Stimulated activated CD4-positive, alpha-beta T cell treated with anti-CD3 and anti-CD28 coated beads, Interleukin-15, amount 100 ng/mL, for 1 hour (primary cell): ENCODE data around the gene SUDS3.
"Not testable (repeated sequence)": the region's sequence is repeated elsewhere in the genome, so short reads cannot be mapped to it uniquely, and the experiment has no call there.

ENCODE experiments used
- DNase-seq, 2 donors: peaks; one replicate each; pipeline ENCODE4 v3.0.0-alpha.2; 2020; ENCODE audit warnings: low read depth in 1 of 2, low spot score in 1 of 2

The SUDS3 gene

GRCh38 chr12:118376089-118377020 lies at the start of gene SUDS3:
SUDS3 (plus strand) TSS chr12:118376555; CDS start chr12:118376692, 137 bp downstream.
- DNase-seq: peak; percentile 91 to 93

- no peak for DNase-seq
Observed at GRCh38 chr12:118326991-118327390, 49.4 kb upstream of the SUDS3 start.

GRCh38 chr12:118327391-118327790 lies 49.0 kb upstream of the SUDS3 start:
- DNase-seq: no peak

- DNase-seq: no peak
Observed at GRCh38 chr12:118328486-118329330, 47.6 kb upstream of the SUDS3 start.

GRCh38 chr12:118330421-118331018 lies 45.8 kb upstream of the SUDS3 start:
- no peak for DNase-seq

- no peak for DNase-seq
Observed at GRCh38 chr12:118332511-118332910, 43.8 kb upstream of the SUDS3 start.

- no peak for DNase-seq
Observed at GRCh38 chr12:118334241-118334640, 42.1 kb upstream of the SUDS3 start.

- DNase-seq: no peak
Observed at GRCh38 chr12:118334939-118335567, 41.3 kb upstream of the SUDS3 start.

- no peak for DNase-seq
Observed at GRCh38 chr12:118336123-118336522, 40.2 kb upstream of the SUDS3 start.

- DNase-seq: no peak
Observed at GRCh38 chr12:118337194-118337838, 39.0 kb upstream of the SUDS3 start.

GRCh38 chr12:118342090-118342489 lies 34.3 kb upstream of the SUDS3 start:
- no peak for DNase-seq

GRCh38 chr12:118344829-118345228 lies 31.5 kb upstream of the SUDS3 start:
- no peak for DNase-seq

- DNase-seq: no peak
Observed at GRCh38 chr12:118345355-118345754, 31.0 kb upstream of the SUDS3 start.

- no peak for DNase-seq
Observed at GRCh38 chr12:118346895-118347294, 29.5 kb upstream of the SUDS3 start.

GRCh38 chr12:118347916-118348315 lies 28.4 kb upstream of the SUDS3 start:
- DNase-seq: no peak

- no peak for DNase-seq
Observed at GRCh38 chr12:118350908-118351559, 25.3 kb upstream of the SUDS3 start.

GRCh38 chr12:118353721-118354120 lies 22.6 kb upstream of the SUDS3 start:
- no peak for DNase-seq

- not testable (repeated sequence) for DNase-seq
Observed at GRCh38 chr12:118354503-118354902, 21.9 kb upstream of the SUDS3 start.

GRCh38 chr12:118354903-118355302 lies 21.5 kb upstream of the SUDS3 start:
- DNase-seq: no peak

- no peak for DNase-seq
Observed at GRCh38 chr12:118355843-118356242, 20.5 kb upstream of the SUDS3 start.
